ENCODE measurements around the gene INAFM1. TPM values are rescaled to one million over a fixed set of nuclear protein-coding genes. Genes with fewer than 3 reads are reported as not detected.

Gene INAFM1
- total RNA-seq, 2 donors from 2014 or later, result 16.9 to 20.0 TPM

DNA sequence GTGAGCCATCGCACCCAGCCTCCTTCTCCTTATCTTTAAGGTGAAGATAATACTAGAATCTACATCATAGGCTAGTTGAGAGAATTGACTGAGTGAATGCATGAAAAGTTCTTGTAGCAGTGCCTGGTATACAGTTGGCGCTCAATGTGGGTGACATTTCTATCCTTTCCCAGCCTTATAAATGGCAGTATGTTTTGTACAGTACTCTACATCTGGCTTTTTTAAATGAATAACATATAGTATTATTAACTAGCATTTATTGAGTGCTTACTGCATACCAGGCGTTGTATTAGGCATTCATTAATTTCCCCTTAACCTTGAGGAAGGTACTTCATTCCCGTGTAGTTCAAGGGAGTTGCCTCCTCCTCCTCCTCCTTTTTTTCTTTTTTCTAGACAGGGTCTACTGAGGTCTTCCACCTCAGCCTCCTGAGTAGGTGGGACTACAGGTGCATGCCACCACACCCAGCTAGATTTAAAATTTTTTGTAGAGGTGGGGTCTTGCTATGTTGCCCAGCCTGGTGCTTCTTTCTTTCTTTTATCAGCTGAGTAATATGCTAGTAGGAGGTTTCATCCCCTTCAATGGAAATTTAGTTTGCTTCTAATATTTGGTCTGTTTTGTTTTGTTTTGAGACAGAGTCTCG, 37.8 kb downstream of the INAFM1 start:
- no peaks in the 10 kb centered on the region for H3K9me3 Mint-ChIP-seq
- DNase-seq (ENCODE audit: low spot score in 2 of 2), result no peak
- H3K36me3 Mint-ChIP-seq, result no peaks in the 10 kb centered on the region
- H3K27ac Mint-ChIP-seq, result no peak overlapping the region
- no peak for ATAC-seq

- no peak overlapping the region for H3K27ac Mint-ChIP-seq
- ATAC-seq (no peak), DNase-seq (ENCODE audit: low spot score in 2 of 2) (no peak)
- H3K36me3 Mint-ChIP-seq, result no peaks in the 10 kb centered on the region
- H3K9me3 Mint-ChIP-seq, result no peaks in the 10 kb centered on the region
These were observed 39.1 kb downstream of the INAFM1 start for GRCh38 chr19:47313754-47314295.

GRCh38 chr19:47315125-47315821, 40.6 kb downstream of the INAFM1 start:
- ATAC-seq, result peak; percentile 63 to 98
- DNase-seq (ENCODE audit: low spot score in 2 of 2), result no peak
- Mint-ChIP-seq H3K27ac (peak overlapping the region in 1 of 2 donors; percentile 63), H3K36me3 (no peaks in the 10 kb centered on the region), H3K9me3 (no peaks in the 10 kb centered on the region)

- no peak overlapping the region for H3K27ac Mint-ChIP-seq
- no peaks in the 10 kb centered on the region for H3K9me3 Mint-ChIP-seq
- ATAC-seq (no peak), DNase-seq (ENCODE audit: low spot score in 2 of 2) (no peak)
- no peaks in the 10 kb centered on the region for H3K36me3 Mint-ChIP-seq
These were observed 41.8 kb downstream of the INAFM1 start for GRCh38 chr19:47316513-47316912.

GRCh38 chr19:47319923-47320871, 45.5 kb downstream of the INAFM1 start:
- Mint-ChIP-seq H3K36me3 (no peaks in the 10 kb centered on the region), H3K27ac (peak overlapping the region in 1 of 2 donors; percentile 55), H3K9me3 (no peaks in the 10 kb centered on the region)
- DNase-seq (ENCODE audit: low spot score in 2 of 2) (no peak), ATAC-seq (no peak)

GRCh38 chr19:47321630-47322029, 46.9 kb downstream of the INAFM1 start:
- no peak for DNase-seq (ENCODE audit: low spot score in 2 of 2)
- Mint-ChIP-seq H3K36me3 (no peaks in the 10 kb centered on the region), H3K9me3 (no peaks in the 10 kb centered on the region), H3K27ac (no peak overlapping the region)
- no peak for ATAC-seq

- ATAC-seq (no peak), DNase-seq (ENCODE audit: low spot score in 2 of 2) (no peak)
- H3K27ac Mint-ChIP-seq, result peak overlapping the region in 1 of 2 donors; percentile 63
- H3K9me3 Mint-ChIP-seq, result no peaks in the 10 kb centered on the region
- H3K36me3 Mint-ChIP-seq, result no peaks in the 10 kb centered on the region
These were observed 47.4 kb downstream of the INAFM1 start for GRCh38 chr19:47322058-47322457.

GRCh38 chr19:47323409-47323808, 48.7 kb downstream of the INAFM1 start:
- no peaks in the 10 kb centered on the region for H3K36me3 Mint-ChIP-seq

DNA sequence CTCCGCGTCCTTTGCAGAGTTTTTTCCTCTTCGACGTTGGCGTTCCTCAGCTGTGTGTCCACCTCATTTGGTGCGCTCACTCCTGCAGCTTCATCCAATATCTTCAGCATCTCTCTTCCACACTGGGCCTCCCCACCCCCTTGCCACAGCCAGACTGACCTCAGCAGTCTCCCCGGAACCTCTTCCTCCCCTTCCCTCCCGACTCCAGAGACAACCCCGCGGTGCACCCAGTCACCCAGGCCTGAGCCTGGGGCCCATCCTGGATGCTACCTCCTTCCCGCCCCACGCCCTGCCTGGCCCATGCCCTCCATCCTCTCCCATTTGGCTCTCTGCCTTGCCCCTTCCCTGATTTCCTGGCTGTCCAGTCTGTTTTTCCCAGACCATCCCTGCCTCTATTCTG, 49.2 kb downstream of the INAFM1 start:
- no peak overlapping the region for H3K27ac Mint-ChIP-seq
- H3K36me3 Mint-ChIP-seq, result no peaks in the 10 kb centered on the region
- no peaks in the 10 kb centered on the region for H3K9me3 Mint-ChIP-seq
- ATAC-seq (no peak), DNase-seq (ENCODE audit: low spot score in 2 of 2) (no peak)

More at GRCh38 chr19:47323409-47323808, 48.7 kb downstream of the INAFM1 start:
- DNase-seq (ENCODE audit: low spot score in 2 of 2), result no peak
- no peak for ATAC-seq
- no peak overlapping the region for H3K27ac Mint-ChIP-seq
- no peaks in the 10 kb centered on the region for H3K9me3 Mint-ChIP-seq

DNA sequence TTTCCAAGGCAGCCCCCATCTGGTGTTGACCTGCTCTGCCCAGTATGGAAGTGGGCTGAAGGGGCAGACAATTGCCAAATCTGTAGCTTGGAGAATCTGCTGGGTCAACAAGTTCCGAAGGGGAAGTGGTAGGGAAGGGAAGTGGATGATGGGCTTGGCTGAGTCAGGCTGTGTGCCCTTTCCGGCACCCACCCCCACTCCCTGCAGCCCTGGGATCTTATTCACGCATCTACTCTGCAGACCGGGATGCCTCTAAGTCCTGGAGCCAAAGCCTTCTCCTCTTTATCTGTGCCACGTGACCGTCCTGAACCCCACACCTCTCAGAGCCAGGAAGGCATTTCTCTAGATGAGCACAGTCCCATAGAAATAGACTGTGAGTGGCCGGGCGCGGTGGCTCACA, 49.8 kb downstream of the INAFM1 start:
- DNase-seq (ENCODE audit: low spot score in 2 of 2) (no peak), ATAC-seq (no peak)
- Mint-ChIP-seq H3K36me3 (no peaks in the 10 kb centered on the region), H3K9me3 (no peaks in the 10 kb centered on the region), H3K27ac (no peak overlapping the region)

Other genes starting within 250 kb of the INAFM1 start
- gene TMEM160, start 226.3 kb upstream of the INAFM1 start, total RNA-seq, result 10 to 100 TPM; 41.4 to 51.0 TPM
- 100 to 1,000 TPM in 1 of 2 donors, 10 to 100 TPM in 1; 49.8 to 112 TPM for gene ZC3H4, start 161.1 kb upstream of the INAFM1 start, total RNA-seq
- gene SAE1, start 144.1 kb upstream of the INAFM1 start, total RNA-seq, result 100 to 1,000 TPM; 121 to 178 TPM
- gene BBC3, start 43.7 kb upstream of the INAFM1 start, total RNA-seq, result 10 to 100 TPM; 21.9 to 84.2 TPM
- 10 to 100 TPM; 50.0 to 60.2 TPM for gene CCDC9, start 18.4 kb upstream of the INAFM1 start, total RNA-seq
- gene C5AR1, start 35.0 kb downstream of the INAFM1 start, total RNA-seq, result 1 to 10 TPM; 1.3 to 3.2 TPM
- gene C5AR2, start 57.3 kb downstream of the INAFM1 start, total RNA-seq, result not detected
- 10 to 100 TPM; 16.7 to 19.2 TPM for gene DHX34, start 74.4 kb downstream of the INAFM1 start, total RNA-seq
- under 1 TPM in 1 of 2 donors, not detected in 1; 0.12 TPM for gene MEIS3, start 144.6 kb downstream of the INAFM1 start, total RNA-seq
- gene SLC8A2, start 197.0 kb downstream of the INAFM1 start, total RNA-seq, result under 1 TPM; 0.11 to 0.41 TPM
- gene KPTN, start 209.3 kb downstream of the INAFM1 start, total RNA-seq, result 10 to 100 TPM; 15.3 to 24.8 TPM
- gene NAPA, start 240.2 kb downstream of the INAFM1 start, total RNA-seq, result 10 to 100 TPM; 69.7 to 78.5 TPM

Data from activated naive CD4-positive, alpha-beta T cell treated with anti-CD3 and anti-CD28 coated beads, Interleukin-2, amount 50 U/mL, for 72 hours (primary cell).